Omental fat pad (tissue), 4 donors: ENCODE measurements around the gene F10. TPM values are rescaled to one million over a fixed set of nuclear protein-coding genes. Genes with fewer than 3 reads are reported as not detected.

ENCODE experiments used
- ATAC-seq: fragments of 150-250 bp; one replicate; pipeline ENCODE4 v1.9.1; 2016; ENCODE audit warnings: mild to moderate bottlenecking, moderate library complexity; ENCODE audit not compliant: low FRiP score
- DNase-seq: peaks from one replicate; pipeline ENCODE4 v3.0.0-alpha.2; 2019; ENCODE audit warnings: low spot score
- CTCF ChIP-seq, 3 donors: fragments of 450-650 bp; IDR thresholded peaks; one replicate each; pipeline ENCODE4 v1.5.1; 2016 to 2017; ENCODE audit warnings: antibody characterized with exemption in 3 of 3, mild to moderate bottlenecking in 3 of 3, moderate library complexity in 2 of 3
- total RNA-seq, 4 donors: library from RNA; depleted of rRNA; stranded (reverse); fragments of >200 nt; gene quantifications; one replicate each; pipeline ENCODE4 v1.1.0, GENCODE V29; 2016

F10 gene
- 10 to 100 TPM; 10.8 to 51.1 (median 13.6) TPM for total RNA-seq

- TF ChIP-seq CTCF (IDR thresholded peaks at IDR 0.05): no peak
- no peak for DNase-seq
Observed at GRCh38 chr13:113122550-113123225, at the start of gene F10. TSS of gene F10 (plus strand) at chr13:113122799. CDS start at chr13:113122856, 57 bp downstream.

GRCh38 chr13:113073942-113074341, 48.7 kb upstream of the F10 start:
- DNase-seq (no peak), ATAC-seq (no peak)
- TF ChIP-seq CTCF (IDR thresholded peaks at IDR 0.05): no peak

More at GRCh38 chr13:113122550-113123225, at the start of gene F10:
- peak; percentile 63 for ATAC-seq

- no peak for DNase-seq
- no peak for ATAC-seq
- no peak for TF ChIP-seq CTCF (IDR thresholded peaks at IDR 0.05)
Observed at GRCh38 chr13:113074401-113074800, 48.2 kb upstream of the F10 start.

GRCh38 chr13:113074876-113075275, 47.7 kb upstream of the F10 start:
- no peak for TF ChIP-seq CTCF (IDR thresholded peaks at IDR 0.05)
- no peak for ATAC-seq

GRCh38 chr13:113075711-113076110, 46.9 kb upstream of the F10 start:
- DNase-seq (no peak), ATAC-seq (no peak)
- TF ChIP-seq CTCF (IDR thresholded peaks at IDR 0.05): no peak

More at GRCh38 chr13:113074876-113075275, 47.7 kb upstream of the F10 start:
- DNase-seq: no peak

GRCh38 chr13:113076681-113077401, 45.8 kb upstream of the F10 start:
- TF ChIP-seq CTCF (IDR thresholded peaks at IDR 0.05): no peak
- ATAC-seq (no peak), DNase-seq (no peak)

- ATAC-seq (no peak), DNase-seq (no peak)
Observed at GRCh38 chr13:113077566-113077952, 45.0 kb upstream of the F10 start.

More at GRCh38 chr13:113077566-113077952, 45.0 kb upstream of the F10 start:
- no peak for TF ChIP-seq CTCF (IDR thresholded peaks at IDR 0.05)
